Muscle of arm (tissue), 12 donors: ENCODE results near the gene SPN. TPM values are rescaled to one million over a fixed set of nuclear protein-coding genes. Genes with fewer than 3 reads are reported as not detected.
"Not testable (repeated sequence)": the region's sequence is repeated elsewhere in the genome, so short reads cannot be mapped to it uniquely, and the experiment has no call there.

Source experiments
- DNase-seq: peaks from one replicate; pipeline ENCODE4 v3.0.0-alpha.2; 2013
- polyA plus RNA-seq, 12 donors: library from polyadenylated mRNA; unstranded; fragments of 120-200 nt; gene quantifications; one replicate each; pipeline ENCODE4 v1.2.1, GENCODE V29; 2013; ENCODE audit not compliant: insufficient read length in 12 of 12

The SPN gene
- polyA plus RNA-seq, 12 donors = 0.72 to 8.2 (median 0.88) TPM; not detected in 2

GRCh38 chr16:29700253-29700987 is 37.4 kb downstream of the SPN start:
- DNase-seq = peak; percentile 62

GRCh38 chr16:29701214-29701555 is 38.1 kb downstream of the SPN start:
- no peak for DNase-seq

- DNase-seq = no peak
Observed at GRCh38 chr16:29702269-29702668, 39.2 kb downstream of the SPN start.

- DNase-seq = no peak
Observed at GRCh38 chr16:29705030-29705429, 42.0 kb downstream of the SPN start.

- DNase-seq = not testable (repeated sequence)
Observed at GRCh38 chr16:29707160-29707559, 44.1 kb downstream of the SPN start.

- no peak for DNase-seq
Observed at GRCh38 chr16:29708917-29709600, 46.0 kb downstream of the SPN start.

GRCh38 chr16:29709657-29710056 is 46.6 kb downstream of the SPN start:
- not testable (repeated sequence) for DNase-seq

- DNase-seq = peak; percentile 58
Observed at GRCh38 chr16:29710227-29711219, 47.5 kb downstream of the SPN start.

GRCh38 chr16:29712809-29713208 is 49.8 kb downstream of the SPN start:
- no peak for DNase-seq

- no peak for DNase-seq
Observed at GRCh38 chr16:29714396-29714795, 51.3 kb downstream of the SPN start.

- no peak for DNase-seq
Observed at GRCh38 chr16:29714972-29715371, 51.9 kb downstream of the SPN start.

GRCh38 chr16:29717113-29717512 is 54.1 kb downstream of the SPN start:
- DNase-seq = no peak

- DNase-seq = no peak
Observed at GRCh38 chr16:29719063-29719462, 56.0 kb downstream of the SPN start.

Other genes with a start within 250 kb of the SPN start
- 1 to 10 TPM in 10 of 12 donors, not detected in 2; 2.4 to 7.9 (median 4.6) TPM for gene BOLA2, start 208.9 kb upstream of the SPN start, polyA plus RNA-seq
- 10 to 100 TPM in 3 of 12 donors, 1 to 10 TPM in 8, not detected in 1; 2.4 to 27.6 (median 7.3) TPM for gene SLX1B, start 208.7 kb upstream of the SPN start, polyA plus RNA-seq
- gene SULT1A4, start 203.3 kb upstream of the SPN start, polyA plus RNA-seq = 10 to 100 TPM in 2 of 12 donors, 1 to 10 TPM in 8, not detected in 2; 2.6 to 13.8 (median 7.1) TPM
- gene NPIPB12, start 156.8 kb upstream of the SPN start, polyA plus RNA-seq = 100 to 1,000 TPM in 1 of 12 donors, 10 to 100 TPM in 9, 1 to 10 TPM in 1, not detected in 1; 9.9 to 124 (median 27.0) TPM
- 100 to 1,000 TPM in 1 of 12 donors, 10 to 100 TPM in 10, not detected in 1; 42.0 to 115 (median 54.3) TPM for gene QPRT, start 15.9 kb downstream of the SPN start, polyA plus RNA-seq
- gene C16orf54, start 82.7 kb downstream of the SPN start, polyA plus RNA-seq = 1 to 10 TPM in 1 of 12 donors, under 1 TPM in 9, not detected in 2; 0.10 to 1.4 (median 0.25) TPM
- 1 to 10 TPM in 1 of 12 donors, under 1 TPM in 1, not detected in 10; 0.05 to 4.4 TPM for gene ZG16, start 115.0 kb downstream of the SPN start, polyA plus RNA-seq
- gene KIF22, start 127.5 kb downstream of the SPN start, polyA plus RNA-seq = 10 to 100 TPM in 11 of 12 donors, not detected in 1; 23.1 to 55.3 (median 33.6) TPM
- 100 to 1,000 TPM in 11 of 12 donors, not detected in 1; 185 to 364 (median 230) TPM for gene MAZ, start 143.3 kb downstream of the SPN start, polyA plus RNA-seq
- gene PRRT2, start 148.9 kb downstream of the SPN start, polyA plus RNA-seq = 10 to 100 TPM in 10 of 12 donors, 1 to 10 TPM in 1, not detected in 1; 9.3 to 42.8 (median 13.9) TPM
- gene PAGR1, start 152.9 kb downstream of the SPN start, polyA plus RNA-seq = 10 to 100 TPM in 11 of 12 donors, not detected in 1; 22.9 to 47.7 (median 28.2) TPM
- gene MVP, start 157.2 kb downstream of the SPN start, polyA plus RNA-seq = 100 to 1,000 TPM in 1 of 12 donors, 10 to 100 TPM in 10, not detected in 1; 11.5 to 112 (median 18.7) TPM
- gene CDIPT, start 200.0 kb downstream of the SPN start, polyA plus RNA-seq = 10 to 100 TPM in 11 of 12 donors, not detected in 1; 32.1 to 48.9 (median 40.2) TPM
- gene SEZ6L2, start 236.3 kb downstream of the SPN start, polyA plus RNA-seq = 1 to 10 TPM in 10 of 12 donors, under 1 TPM in 1, not detected in 1; 0.99 to 9.6 (median 1.5) TPM
- gene ASPHD1, start 237.2 kb downstream of the SPN start, polyA plus RNA-seq = 10 to 100 TPM in 1 of 12 donors, under 1 TPM in 9, not detected in 2; 0.27 to 10.5 (median 0.32) TPM